ENCODE measurements around the gene LMAN2.

LMAN2 gene

GRCh38 chr5:177351392-177352329 is at the start of gene LMAN2:
Gene LMAN2 (minus strand): TSS chr5:177351668. CDS start chr5:177351647, 21 bp downstream.
- H3K9me3 Mint-ChIP-seq, result peaks cover 17% of the 10 kb centered on the region
- H3K36me3 Mint-ChIP-seq (ENCODE audit: low read depth), result peaks cover 32% of the 10 kb centered on the region
- peak; percentile 92 for DNase-seq (ENCODE audit: low spot score)
- peak within 1 kb of the TSS; percentile 100 for H3K27ac Mint-ChIP-seq
- H3K4me3 Mint-ChIP-seq, result peak within 1 kb of the TSS; percentile 95
- no peaks in the 10 kb centered on the region for H3K27me3 Mint-ChIP-seq (ENCODE audit: low read depth)
- H3K4me1 Mint-ChIP-seq (ENCODE audit: low read depth), result peaks cover 52% of the 10 kb centered on the region

GRCh38 chr5:177399997-177400868 is 48.8 kb upstream of the LMAN2 start, which contains the start of gene PFN3:
Gene PFN3 (minus strand): TSS chr5:177400661. CDS start chr5:177400576, 85 bp downstream.
- no peak within 1 kb of the TSS for H3K4me3 Mint-ChIP-seq
- H3K4me1 Mint-ChIP-seq (ENCODE audit: low read depth), result peaks cover 16% of the 10 kb centered on the region
- no peak within 1 kb of the TSS for H3K27ac Mint-ChIP-seq
- no peaks in the 10 kb centered on the region for H3K9me3 Mint-ChIP-seq
- no peak for DNase-seq (ENCODE audit: low spot score)
- H3K27me3 Mint-ChIP-seq (ENCODE audit: low read depth), result peaks cover 26% of the 10 kb centered on the region
- H3K36me3 Mint-ChIP-seq (ENCODE audit: low read depth), result no peaks in the 10 kb centered on the region

- H3K36me3 Mint-ChIP-seq (ENCODE audit: low read depth), result no peaks in the 10 kb centered on the region
- peaks cover 24% of the 10 kb centered on the region for H3K27me3 Mint-ChIP-seq (ENCODE audit: low read depth)
- no peak overlapping the region for H3K4me3 Mint-ChIP-seq
- no peak for DNase-seq (ENCODE audit: low spot score)
- H3K9me3 Mint-ChIP-seq, result no peaks in the 10 kb centered on the region
- peaks cover 11% of the 10 kb centered on the region for H3K4me1 Mint-ChIP-seq (ENCODE audit: low read depth)
- H3K27ac Mint-ChIP-seq, result no peak overlapping the region
These were observed 46.5 kb upstream of the LMAN2 start for GRCh38 chr5:177397875-177398390.

GRCh38 chr5:177396807-177397206 is 45.3 kb upstream of the LMAN2 start:
- DNase-seq (ENCODE audit: low spot score), result no peak

GRCh38 chr5:177396078-177396477 is 44.6 kb upstream of the LMAN2 start:
- H3K27me3 Mint-ChIP-seq (ENCODE audit: low read depth), result peaks cover 5% of the 10 kb centered on the region
- peaks cover 3% of the 10 kb centered on the region for H3K4me1 Mint-ChIP-seq (ENCODE audit: low read depth)
- H3K36me3 Mint-ChIP-seq (ENCODE audit: low read depth), result no peaks in the 10 kb centered on the region
- no peak overlapping the region for H3K4me3 Mint-ChIP-seq
- no peak for DNase-seq (ENCODE audit: low spot score)
- H3K27ac Mint-ChIP-seq, result no peak overlapping the region
- H3K9me3 Mint-ChIP-seq, result no peaks in the 10 kb centered on the region

More at GRCh38 chr5:177396807-177397206, 45.3 kb upstream of the LMAN2 start:
- Mint-ChIP-seq H3K4me1 (ENCODE audit: low read depth) (peaks cover 3% of the 10 kb centered on the region), H3K27ac (no peak overlapping the region), H3K27me3 (ENCODE audit: low read depth) (peaks cover 13% of the 10 kb centered on the region), H3K36me3 (ENCODE audit: low read depth) (no peaks in the 10 kb centered on the region), H3K4me3 (no peak overlapping the region), H3K9me3 (no peaks in the 10 kb centered on the region)

- Mint-ChIP-seq H3K27ac (no peak overlapping the region), H3K36me3 (ENCODE audit: low read depth) (no peaks in the 10 kb centered on the region), H3K9me3 (no peaks in the 10 kb centered on the region), H3K4me1 (ENCODE audit: low read depth) (peaks cover 23% of the 10 kb centered on the region), H3K27me3 (ENCODE audit: low read depth) (peaks cover 5% of the 10 kb centered on the region), H3K4me3 (no peak overlapping the region)
- no peak for DNase-seq (ENCODE audit: low spot score)
These were observed 42.5 kb upstream of the LMAN2 start for GRCh38 chr5:177393990-177394389.

- H3K27ac Mint-ChIP-seq, result no peak overlapping the region
- H3K4me3 Mint-ChIP-seq, result no peak overlapping the region
- peaks cover 5% of the 10 kb centered on the region for H3K27me3 Mint-ChIP-seq (ENCODE audit: low read depth)
- peaks cover 30% of the 10 kb centered on the region for H3K4me1 Mint-ChIP-seq (ENCODE audit: low read depth)
- H3K36me3 Mint-ChIP-seq (ENCODE audit: low read depth), result no peaks in the 10 kb centered on the region
- H3K9me3 Mint-ChIP-seq, result no peaks in the 10 kb centered on the region
- no peak for DNase-seq (ENCODE audit: low spot score)
These were observed 41.8 kb upstream of the LMAN2 start for GRCh38 chr5:177393206-177393765.

- peaks cover 5% of the 10 kb centered on the region for H3K27me3 Mint-ChIP-seq (ENCODE audit: low read depth)
- DNase-seq (ENCODE audit: low spot score), result no peak
- H3K4me3 Mint-ChIP-seq, result no peak overlapping the region
- peaks cover 31% of the 10 kb centered on the region for H3K4me1 Mint-ChIP-seq (ENCODE audit: low read depth)
- H3K27ac Mint-ChIP-seq, result no peak overlapping the region
- no peaks in the 10 kb centered on the region for H3K36me3 Mint-ChIP-seq (ENCODE audit: low read depth)
- H3K9me3 Mint-ChIP-seq, result no peaks in the 10 kb centered on the region
These were observed 41.3 kb upstream of the LMAN2 start for GRCh38 chr5:177392765-177393164.

GRCh38 chr5:177390363-177391300 is 39.2 kb upstream of the LMAN2 start:
- Mint-ChIP-seq H3K9me3 (no peaks in the 10 kb centered on the region), H3K27ac (peak overlapping the region; percentile 50), H3K4me1 (ENCODE audit: low read depth) (peaks cover 31% of the 10 kb centered on the region), H3K36me3 (ENCODE audit: low read depth) (no peaks in the 10 kb centered on the region), H3K27me3 (ENCODE audit: low read depth) (peaks cover 3% of the 10 kb centered on the region), H3K4me3 (peak overlapping the region; percentile 37)
- peak; percentile 82 for DNase-seq (ENCODE audit: low spot score)

- peak overlapping the region; percentile 44 for H3K4me3 Mint-ChIP-seq
- peak overlapping the region; percentile 70 for H3K27ac Mint-ChIP-seq
- H3K27me3 Mint-ChIP-seq (ENCODE audit: low read depth), result no peaks in the 10 kb centered on the region
- peaks cover 31% of the 10 kb centered on the region for H3K4me1 Mint-ChIP-seq (ENCODE audit: low read depth)
- H3K9me3 Mint-ChIP-seq, result no peaks in the 10 kb centered on the region
- no peaks in the 10 kb centered on the region for H3K36me3 Mint-ChIP-seq (ENCODE audit: low read depth)
- peak; percentile 56 for DNase-seq (ENCODE audit: low spot score)
These were observed 38.0 kb upstream of the LMAN2 start for GRCh38 chr5:177389241-177390169.

- H3K9me3 Mint-ChIP-seq, result no peaks in the 10 kb centered on the region
- DNase-seq (ENCODE audit: low spot score), result no peak
- H3K4me1 Mint-ChIP-seq (ENCODE audit: low read depth), result peaks cover 31% of the 10 kb centered on the region
- H3K27ac Mint-ChIP-seq, result peak overlapping the region; percentile 18
- H3K4me3 Mint-ChIP-seq, result no peak overlapping the region
- H3K27me3 Mint-ChIP-seq (ENCODE audit: low read depth), result peaks cover 4% of the 10 kb centered on the region
- H3K36me3 Mint-ChIP-seq (ENCODE audit: low read depth), result no peaks in the 10 kb centered on the region
These were observed 37.1 kb upstream of the LMAN2 start for GRCh38 chr5:177388521-177389052.

- no peak overlapping the region for H3K4me3 Mint-ChIP-seq
- H3K27ac Mint-ChIP-seq, result no peak overlapping the region
- peaks cover 6% of the 10 kb centered on the region for H3K27me3 Mint-ChIP-seq (ENCODE audit: low read depth)
- peaks cover 31% of the 10 kb centered on the region for H3K4me1 Mint-ChIP-seq (ENCODE audit: low read depth)
- H3K9me3 Mint-ChIP-seq, result no peaks in the 10 kb centered on the region
- H3K36me3 Mint-ChIP-seq (ENCODE audit: low read depth), result no peaks in the 10 kb centered on the region
- DNase-seq (ENCODE audit: low spot score), result no peak
These were observed 35.9 kb upstream of the LMAN2 start for GRCh38 chr5:177387405-177387804.
